Neuron (in vitro differentiated cells): ENCODE data around the gene MBD3L1.

Experiments used
- H2AFZ ChIP-seq: one replicate; pipeline ENCODE4 v1.6.1; 2013; ENCODE audit warnings: low read depth, mild to moderate bottlenecking, inconsistent platforms, low read length, moderate library complexity
- H3K27me3 ChIP-seq: one replicate; pipeline ENCODE4 v1.6.1; 2013; ENCODE audit warnings: low read length; ENCODE audit not compliant: insufficient read depth
- H3K36me3 ChIP-seq: one replicate; pipeline ENCODE4 v1.6.1; 2013; ENCODE audit warnings: low read length; ENCODE audit not compliant: insufficient read depth
- H3K4me1 ChIP-seq: one replicate; pipeline ENCODE4 v1.6.1; 2013; ENCODE audit warnings: low read length; ENCODE audit not compliant: insufficient read depth
- H3K4me3 ChIP-seq: 2 replicates; pipeline ENCODE4 v1.5.1; 2013; ENCODE audit warnings: mild to moderate bottlenecking, low read length, moderate library complexity
- H3K9me3 ChIP-seq: one replicate; pipeline ENCODE4 v1.6.1; 2013; ENCODE audit warnings: low read length

Gene MBD3L1

DNA sequence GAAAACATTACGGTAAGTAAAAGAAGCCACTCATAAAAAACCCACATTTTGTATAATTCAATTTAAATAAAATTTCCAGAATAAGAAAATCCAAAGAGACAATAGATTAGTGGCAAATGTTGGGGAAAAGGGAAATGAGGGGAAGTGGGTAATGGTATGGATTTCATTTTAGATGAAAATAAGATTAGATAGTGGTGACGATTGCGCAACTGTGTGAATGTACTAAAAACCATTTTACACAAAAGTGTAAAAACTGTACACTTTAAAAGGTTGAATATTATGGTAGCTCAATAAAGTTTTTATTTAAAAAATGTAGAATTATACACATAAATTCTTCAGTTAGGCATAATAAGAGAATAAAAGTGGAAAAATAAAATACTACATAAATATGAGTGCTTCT lies 3.7 kb downstream of the MBD3L1 start:
- H3K4me3 ChIP-seq, result no peak overlapping the region
- H3K27me3 ChIP-seq, result no peaks in the 10 kb centered on the region
- H3K4me1 ChIP-seq, result no peaks in the 10 kb centered on the region
- H3K36me3 ChIP-seq, result no peaks in the 10 kb centered on the region
- H3K9me3 ChIP-seq, result no peaks in the 10 kb centered on the region
- no peak overlapping the region for H2AFZ ChIP-seq

DNA sequence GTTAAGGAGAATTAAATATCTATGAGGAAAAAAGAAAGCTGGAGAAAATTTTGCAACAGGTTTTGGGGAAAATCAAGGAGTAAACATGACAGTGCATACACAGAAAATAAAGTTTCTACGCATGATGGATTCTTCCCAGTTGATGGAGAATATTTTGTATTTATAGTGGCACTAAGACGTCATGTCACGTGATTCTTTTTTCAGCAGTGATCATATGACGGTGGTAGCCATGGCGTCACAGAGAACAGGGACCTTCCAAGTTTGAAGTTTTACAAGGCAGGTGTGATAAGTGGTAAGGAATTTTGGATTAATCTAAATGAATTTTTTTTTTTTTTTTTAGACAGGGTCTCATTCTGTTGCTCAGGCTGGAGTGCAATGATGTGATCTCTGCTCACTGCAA lies 8.5 kb downstream of the MBD3L1 start:
- no peaks in the 10 kb centered on the region for H3K36me3 ChIP-seq
- H3K4me3 ChIP-seq, result no peak overlapping the region
- no peaks in the 10 kb centered on the region for H3K4me1 ChIP-seq
- H3K9me3 ChIP-seq, result no peaks in the 10 kb centered on the region
- no peaks in the 10 kb centered on the region for H3K27me3 ChIP-seq
- no peak overlapping the region for H2AFZ ChIP-seq

DNA sequence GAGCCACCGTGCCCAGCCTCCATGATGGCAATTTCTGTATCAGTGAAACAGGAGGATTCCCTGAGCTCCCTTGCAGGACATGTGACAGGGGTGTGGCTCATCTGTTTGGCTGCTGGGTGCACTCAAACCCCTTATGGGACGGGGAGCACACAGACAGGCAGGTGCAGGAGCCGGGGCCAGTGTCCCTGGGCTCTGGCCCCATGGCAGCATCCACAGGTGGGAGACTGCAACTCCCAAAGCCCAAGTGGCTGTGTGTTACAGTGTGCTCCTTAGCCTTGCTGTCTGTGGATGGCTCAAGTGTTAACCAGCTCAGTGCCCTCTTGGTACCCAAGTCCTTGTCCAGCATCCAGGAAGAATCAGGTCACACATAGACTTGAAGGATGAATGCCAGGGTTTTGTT lies 14.6 kb downstream of the MBD3L1 start:
- no peaks in the 10 kb centered on the region for H3K27me3 ChIP-seq
- H2AFZ ChIP-seq, result no peak overlapping the region
- H3K9me3 ChIP-seq, result no peaks in the 10 kb centered on the region
- no peaks in the 10 kb centered on the region for H3K4me1 ChIP-seq
- H3K4me3 ChIP-seq, result no peak overlapping the region
- no peaks in the 10 kb centered on the region for H3K36me3 ChIP-seq

DNA sequence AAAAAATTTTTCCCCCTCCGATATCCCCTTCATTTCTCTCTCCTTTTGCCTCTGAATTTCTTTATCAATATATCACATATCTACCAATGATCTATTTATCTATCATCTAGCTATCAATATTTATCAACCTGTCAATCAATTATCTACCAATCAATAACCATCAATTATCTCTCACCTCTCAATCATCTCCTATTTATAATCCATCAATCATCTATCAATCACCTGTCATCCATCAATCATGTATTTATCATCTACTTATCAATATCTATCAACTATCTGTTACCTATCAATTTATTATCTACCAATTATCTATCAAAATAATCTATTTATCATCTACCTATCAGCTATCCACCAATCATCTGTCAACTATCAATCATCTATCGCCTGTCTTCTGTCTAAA lies 17.1 kb downstream of the MBD3L1 start:
- H3K36me3 ChIP-seq, result no peaks in the 10 kb centered on the region
- no peak overlapping the region for H2AFZ ChIP-seq
- no peaks in the 10 kb centered on the region for H3K27me3 ChIP-seq
- no peak overlapping the region for H3K4me3 ChIP-seq
- H3K9me3 ChIP-seq, result no peaks in the 10 kb centered on the region
- H3K4me1 ChIP-seq, result no peaks in the 10 kb centered on the region

DNA sequence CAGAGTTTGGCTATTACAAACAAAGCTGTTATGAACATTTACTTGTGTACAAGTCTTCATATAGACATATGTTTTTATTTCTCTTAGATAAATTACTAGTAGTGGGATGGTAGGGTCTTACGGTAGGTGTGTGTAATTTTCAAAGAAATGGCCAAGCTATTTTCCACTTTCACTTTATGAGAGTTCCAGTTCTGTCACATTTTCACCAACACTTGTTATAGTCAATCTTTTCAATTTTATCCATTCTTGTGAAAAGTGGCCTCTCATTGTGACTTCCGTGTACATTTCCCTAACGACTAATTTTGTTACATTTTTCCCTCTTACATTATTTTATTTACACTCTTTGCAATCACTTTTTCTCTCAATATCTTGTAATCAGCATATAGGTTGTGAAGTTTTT lies 18.3 kb downstream of the MBD3L1 start:
- H3K4me3 ChIP-seq, result no peak overlapping the region
- no peaks in the 10 kb centered on the region for H3K36me3 ChIP-seq
- H2AFZ ChIP-seq, result no peak overlapping the region
- H3K9me3 ChIP-seq, result no peaks in the 10 kb centered on the region
- no peaks in the 10 kb centered on the region for H3K4me1 ChIP-seq
- H3K27me3 ChIP-seq, result no peaks in the 10 kb centered on the region

DNA sequence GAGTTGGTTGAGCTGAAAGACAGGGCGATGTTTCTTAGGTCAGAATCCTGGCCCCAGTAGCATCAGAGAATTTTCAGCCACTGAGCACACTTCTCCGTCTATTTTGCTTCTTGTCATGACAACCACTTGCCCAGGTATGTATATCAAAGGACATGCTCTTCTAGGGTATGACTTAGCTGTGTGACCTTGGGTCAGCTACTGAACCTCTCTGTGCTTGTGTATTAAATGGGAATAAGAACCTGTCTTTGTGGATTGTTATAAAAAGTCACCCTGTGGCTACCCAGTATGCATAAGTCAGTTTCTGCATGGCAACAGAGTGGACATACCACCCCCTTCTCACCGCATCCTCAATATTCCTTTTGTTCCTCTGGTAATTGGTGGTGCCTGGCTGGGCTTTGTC lies 26.1 kb downstream of the MBD3L1 start:
- H3K4me1 ChIP-seq, result no peaks in the 10 kb centered on the region
- H3K36me3 ChIP-seq, result no peaks in the 10 kb centered on the region
- H2AFZ ChIP-seq, result no peak overlapping the region
- H3K9me3 ChIP-seq, result no peaks in the 10 kb centered on the region
- H3K27me3 ChIP-seq, result no peaks in the 10 kb centered on the region
- no peak overlapping the region for H3K4me3 ChIP-seq

DNA sequence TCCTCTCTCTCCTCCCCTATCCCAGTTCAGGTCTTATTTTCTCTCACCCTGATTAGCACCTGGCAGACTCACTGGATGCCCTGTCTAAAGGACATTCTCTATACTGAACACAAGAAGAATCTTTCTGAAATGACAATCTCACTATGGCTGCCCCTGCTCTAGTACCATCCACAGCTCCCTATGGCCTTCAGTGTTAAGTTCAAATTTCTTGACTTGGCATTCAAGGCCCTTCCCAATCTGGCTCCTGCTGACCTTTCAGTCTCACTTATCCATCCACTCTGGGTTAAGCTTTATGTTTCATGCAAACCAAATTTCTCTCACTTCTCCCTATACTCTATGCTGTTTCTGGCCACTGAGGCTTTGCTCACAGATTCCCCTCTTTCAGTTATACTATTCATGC lies 34.2 kb downstream of the MBD3L1 start:
- Histone ChIP-seq H3K9me3 (no peaks in the 10 kb centered on the region), H3K27me3 (no peaks in the 10 kb centered on the region), H3K36me3 (no peaks in the 10 kb centered on the region), H2AFZ (no peak overlapping the region), H3K4me1 (no peaks in the 10 kb centered on the region), H3K4me3 (no peak overlapping the region)

DNA sequence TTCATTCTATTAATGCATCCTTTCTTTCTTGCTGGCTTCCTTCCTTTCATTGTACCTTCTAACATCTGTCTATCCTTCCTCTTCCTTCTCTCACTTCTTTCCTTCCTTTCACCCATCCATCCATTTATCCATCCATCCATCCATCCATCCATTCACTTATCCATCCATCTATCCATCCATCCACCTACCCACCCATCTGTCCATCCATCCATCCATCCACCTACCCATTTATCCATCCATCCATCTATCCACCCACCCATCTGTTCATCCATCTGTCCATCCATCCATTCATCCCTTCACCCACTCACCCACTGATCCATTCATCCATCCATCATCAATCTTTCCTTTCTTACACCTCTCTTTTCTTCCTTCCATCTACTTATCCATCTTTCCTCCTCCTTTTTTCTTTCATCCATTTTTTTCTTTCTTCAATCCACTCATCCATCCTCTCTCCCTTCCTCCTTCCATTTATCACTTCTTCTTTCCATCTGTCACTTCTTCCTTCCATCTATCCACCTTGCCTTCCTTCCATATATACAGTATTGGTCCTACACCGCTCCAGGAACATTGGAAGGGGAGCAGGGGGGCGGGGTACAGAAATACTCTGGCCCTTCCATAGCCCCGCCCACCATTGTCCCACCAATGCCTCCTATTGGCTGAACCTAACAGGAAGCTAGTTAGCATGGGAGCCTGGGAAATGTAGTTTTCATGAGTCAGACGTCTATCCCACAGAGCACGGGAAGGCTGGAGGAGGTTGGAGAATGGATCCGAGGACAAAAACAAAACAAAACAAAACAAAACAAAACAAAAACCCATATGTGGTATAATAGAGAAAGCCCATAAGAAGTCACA lies 45.9 kb downstream of the MBD3L1 start:
- no peaks in the 10 kb centered on the region for H3K4me1 ChIP-seq
- no peaks in the 10 kb centered on the region for H3K36me3 ChIP-seq
- H3K27me3 ChIP-seq, result no peaks in the 10 kb centered on the region
- H3K9me3 ChIP-seq, result no peaks in the 10 kb centered on the region
- H3K4me3 ChIP-seq, result no peak overlapping the region
- H2AFZ ChIP-seq, result no peak overlapping the region

DNA sequence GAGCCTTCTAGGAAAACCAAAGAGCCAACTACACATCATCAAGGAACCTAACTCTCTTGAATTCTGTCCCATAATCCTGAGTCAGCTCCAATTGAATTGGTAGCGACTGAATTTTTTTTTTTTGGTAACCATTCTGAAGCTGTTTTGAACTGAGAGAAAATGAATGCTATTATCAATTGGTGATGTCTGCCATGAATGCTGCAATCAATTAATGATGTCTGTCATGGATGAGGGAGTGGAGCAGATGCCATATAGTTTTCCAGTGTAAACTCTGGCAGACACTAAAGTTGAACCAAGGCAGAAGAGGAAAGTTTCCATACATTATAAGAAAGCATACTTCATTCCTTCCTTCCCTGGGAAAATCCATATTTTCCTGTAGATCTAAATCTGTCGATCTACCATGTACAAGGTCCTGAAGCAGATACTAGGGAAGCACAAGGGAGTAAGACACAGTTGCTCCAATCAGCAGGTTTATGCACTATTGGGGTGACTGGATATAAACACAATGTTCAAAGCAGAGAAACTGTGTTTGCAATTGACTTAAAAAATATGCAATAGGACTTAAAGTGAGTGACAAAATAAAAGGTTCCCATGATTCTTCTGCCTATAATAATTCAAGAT lies 48.8 kb downstream of the MBD3L1 start:
- Histone ChIP-seq H3K27me3 (no peaks in the 10 kb centered on the region), H2AFZ (no peak overlapping the region), H3K4me1 (no peaks in the 10 kb centered on the region), H3K36me3 (no peaks in the 10 kb centered on the region), H3K9me3 (no peaks in the 10 kb centered on the region), H3K4me3 (no peak overlapping the region)

DNA sequence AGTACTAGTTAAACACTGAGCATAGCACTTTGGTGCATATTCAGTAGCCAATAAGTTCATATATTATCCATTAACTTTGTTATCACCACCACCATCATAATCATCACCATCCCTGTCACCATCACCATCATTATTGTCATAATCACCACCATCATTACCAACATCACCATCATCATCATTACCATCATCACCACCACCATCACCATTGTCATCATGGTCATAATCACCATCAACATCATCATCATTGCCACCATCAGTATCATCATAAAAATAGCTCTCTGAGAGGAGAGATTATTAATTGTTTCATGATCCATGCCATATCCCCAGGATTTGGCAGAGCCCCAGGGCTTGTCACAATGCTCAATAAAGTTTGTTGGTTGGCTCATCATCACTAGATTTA lies 49.3 kb downstream of the MBD3L1 start:
- H3K36me3 ChIP-seq, result no peaks in the 10 kb centered on the region
- no peaks in the 10 kb centered on the region for H3K27me3 ChIP-seq
- H3K9me3 ChIP-seq, result no peaks in the 10 kb centered on the region
- H3K4me1 ChIP-seq, result no peaks in the 10 kb centered on the region
- H2AFZ ChIP-seq, result no peak overlapping the region
- no peak overlapping the region for H3K4me3 ChIP-seq

DNA sequence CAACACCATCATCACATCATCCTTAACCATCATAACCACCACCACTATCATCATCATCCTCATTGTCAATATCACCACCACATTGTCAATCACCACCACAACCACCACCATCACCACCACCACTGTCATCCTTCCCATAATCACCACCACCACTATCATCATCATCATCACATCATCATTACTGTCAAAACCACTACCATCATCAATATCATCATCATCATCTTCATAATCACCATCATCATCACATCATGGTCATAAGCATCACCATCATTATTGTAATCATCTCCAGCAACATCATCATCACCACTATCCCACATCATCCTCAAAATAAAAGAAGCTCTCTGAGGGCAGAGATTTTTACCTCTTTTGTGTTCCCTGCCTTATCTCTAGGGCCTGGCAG lies 52.2 kb downstream of the MBD3L1 start:
- Histone ChIP-seq H3K4me3 (no peak overlapping the region), H3K36me3 (no peaks in the 10 kb centered on the region), H3K9me3 (no peaks in the 10 kb centered on the region)

DNA sequence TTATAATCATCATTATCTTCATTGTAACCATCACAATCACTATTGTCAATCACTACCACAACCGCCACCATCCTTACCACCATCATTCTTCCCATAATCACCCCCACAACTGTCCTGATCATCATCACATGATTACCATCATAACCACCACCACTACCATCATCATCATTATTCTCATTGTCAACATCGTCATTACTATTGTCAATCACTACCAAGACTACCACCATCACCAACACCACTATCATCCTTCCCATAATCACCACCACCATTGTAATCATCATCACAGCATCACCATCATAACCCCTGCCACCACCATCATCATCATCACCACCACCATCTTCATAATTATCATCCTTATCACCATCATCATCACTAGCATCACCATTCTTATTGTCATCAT lies 55.2 kb downstream of the MBD3L1 start:
- H3K9me3 ChIP-seq, result no peaks in the 10 kb centered on the region
- no peaks in the 10 kb centered on the region for H3K27me3 ChIP-seq
- H3K36me3 ChIP-seq, result no peaks in the 10 kb centered on the region
- no peak overlapping the region for H2AFZ ChIP-seq
- no peak overlapping the region for H3K4me3 ChIP-seq
- no peaks in the 10 kb centered on the region for H3K4me1 ChIP-seq

More for the DNA sequence above, 52.2 kb downstream of the MBD3L1 start:
- H2AFZ ChIP-seq, result no peak overlapping the region
- H3K27me3 ChIP-seq, result no peaks in the 10 kb centered on the region
- no peaks in the 10 kb centered on the region for H3K4me1 ChIP-seq

DNA sequence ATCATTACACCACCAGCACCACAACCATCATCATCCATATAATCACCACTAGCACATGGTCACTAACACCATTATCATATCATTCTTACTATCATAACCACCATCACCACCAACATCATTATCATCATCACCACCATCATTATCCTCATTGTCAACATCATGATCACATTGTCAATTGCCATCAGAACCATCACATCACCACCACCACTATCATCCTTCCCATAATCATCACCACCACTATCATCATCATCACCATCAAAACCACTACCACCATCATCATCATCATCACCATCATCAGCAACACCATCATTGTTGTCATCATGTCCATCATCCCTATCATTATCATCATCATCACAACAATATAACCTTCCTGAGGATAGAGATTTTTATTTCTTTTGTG lies 58.1 kb downstream of the MBD3L1 start:
- no peaks in the 10 kb centered on the region for H3K4me1 ChIP-seq
- no peak overlapping the region for H2AFZ ChIP-seq
- no peaks in the 10 kb centered on the region for H3K36me3 ChIP-seq
- no peak overlapping the region for H3K4me3 ChIP-seq
- H3K27me3 ChIP-seq, result no peaks in the 10 kb centered on the region
- H3K9me3 ChIP-seq, result no peaks in the 10 kb centered on the region
